Glomerular visceral epithelial cell (primary cell): ENCODE data around the gene GNAS-AS1.
A peak's percentile ranks its signal among the peaks of the same experiment; 100 is the strongest.

Experiments
- DNase-seq: peaks from one replicate; pipeline ENCODE4 v3.0.0-alpha.2; 2016; ENCODE audit errors: extremely low spot score

The GNAS-AS1 gene

DNA sequence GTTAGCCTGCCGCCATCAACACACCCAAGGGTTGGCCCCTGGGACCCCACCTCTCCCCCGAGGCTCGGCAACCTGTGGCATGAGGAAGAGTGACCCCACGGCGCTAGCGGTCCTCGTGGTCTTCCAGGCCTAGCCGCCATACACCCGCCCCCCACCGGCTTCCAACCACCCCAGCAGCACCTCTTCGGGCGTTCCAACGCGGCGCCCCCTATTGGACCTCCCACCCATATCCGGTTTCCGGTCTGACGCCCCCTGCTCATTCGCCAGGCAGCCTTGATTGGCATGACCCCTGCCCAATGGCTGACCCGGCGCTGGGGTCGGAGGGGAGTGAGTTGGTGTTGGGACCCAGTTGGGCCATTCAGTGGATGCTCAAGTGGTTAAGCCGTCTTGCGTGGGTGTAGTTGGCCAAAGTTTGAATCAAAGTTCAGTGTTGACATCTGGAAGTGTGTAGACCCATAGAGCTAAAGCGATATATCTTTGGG lies at the start of gene GNAS-AS1:
Gene GNAS-AS1 (minus strand): TSS at position 210 of the 482 bp plus-strand sequence.
- peak; percentile 88 for DNase-seq

GRCh38 chr20:58900397-58900796 lies 49.7 kb upstream of the GNAS-AS1 start:
- no peak for DNase-seq

GRCh38 chr20:58899512-58899911 lies 48.8 kb upstream of the GNAS-AS1 start:
- DNase-seq: no peak

- DNase-seq: no peak
Observed at GRCh38 chr20:58898629-58899408, 48.1 kb upstream of the GNAS-AS1 start.

GRCh38 chr20:58897488-58897887 lies 46.8 kb upstream of the GNAS-AS1 start:
- DNase-seq: no peak

- no peak for DNase-seq
Observed at GRCh38 chr20:58896820-58897219, 46.1 kb upstream of the GNAS-AS1 start.

- DNase-seq: no peak
Observed at GRCh38 chr20:58895448-58896180, 44.9 kb upstream of the GNAS-AS1 start.

GRCh38 chr20:58894652-58895447 lies 44.1 kb upstream of the GNAS-AS1 start:
- DNase-seq: no peak

- DNase-seq: no peak
Observed at GRCh38 chr20:58893355-58894120, 42.8 kb upstream of the GNAS-AS1 start.

- DNase-seq: no peak
Observed at GRCh38 chr20:58892932-58893224, 42.2 kb upstream of the GNAS-AS1 start.

DNA sequence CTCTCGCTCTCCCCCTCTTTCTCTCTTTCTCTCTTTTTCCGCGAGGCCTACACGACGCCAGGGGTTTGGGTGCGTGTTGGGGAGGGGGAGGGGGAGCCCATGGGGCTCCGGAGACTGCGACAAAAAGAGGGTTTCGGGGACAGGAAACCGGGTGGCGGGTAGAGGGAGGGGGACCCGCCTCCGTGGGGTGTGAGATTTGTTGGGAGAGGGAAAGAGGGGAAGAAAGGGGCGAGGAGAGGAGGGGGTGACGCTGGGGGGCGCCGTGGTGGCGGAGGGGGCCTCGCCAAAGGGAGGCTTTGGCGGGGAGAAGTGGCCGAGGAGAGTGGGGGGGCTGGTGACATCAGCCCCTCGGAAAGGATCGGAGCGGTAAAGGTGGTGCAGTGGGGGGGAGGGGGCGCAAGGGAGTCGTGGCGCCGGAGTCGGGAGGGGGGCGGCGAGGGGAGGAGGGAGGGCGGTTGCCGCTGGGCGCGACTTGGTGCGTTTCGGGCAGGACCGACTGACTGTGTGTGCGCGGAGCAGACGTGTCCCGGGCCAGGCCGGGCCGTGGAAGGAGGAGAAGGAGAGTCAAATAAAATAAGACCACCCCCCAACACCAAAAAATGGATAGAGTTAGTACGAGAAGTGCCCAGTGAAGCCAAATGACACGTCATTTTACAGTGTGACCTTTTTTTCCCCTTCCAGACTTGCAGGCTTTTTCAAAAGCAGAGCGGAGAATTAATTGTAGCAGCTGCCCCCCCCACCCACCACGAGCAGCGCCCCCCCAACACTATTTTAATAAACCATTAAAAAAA lies 41.6 kb upstream of the GNAS-AS1 start:
- peak; percentile 76 for DNase-seq

DNA sequence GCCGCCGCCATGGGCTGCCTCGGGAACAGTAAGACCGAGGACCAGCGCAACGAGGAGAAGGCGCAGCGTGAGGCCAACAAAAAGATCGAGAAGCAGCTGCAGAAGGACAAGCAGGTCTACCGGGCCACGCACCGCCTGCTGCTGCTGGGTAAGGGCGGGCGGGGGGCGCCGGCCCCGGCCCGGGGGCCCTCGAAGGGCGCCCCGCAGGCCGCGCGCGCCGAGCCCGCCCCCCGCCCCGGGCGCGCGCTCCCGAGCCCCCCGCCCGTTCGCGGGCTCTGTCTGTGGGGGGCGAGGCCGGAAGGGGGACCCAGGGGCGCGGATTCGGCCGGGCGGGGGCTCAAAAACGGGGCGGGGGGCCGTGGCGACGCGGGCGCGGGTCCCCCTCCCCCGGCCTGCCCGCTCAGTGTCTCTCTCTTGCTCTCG lies 41.0 kb upstream of the GNAS-AS1 start:
- DNase-seq: no peak

GRCh38 chr20:58891086-58891717 lies 40.5 kb upstream of the GNAS-AS1 start:
- DNase-seq: peak; percentile 90

- peak; percentile 84 for DNase-seq
Observed at GRCh38 chr20:58890518-58891085, 39.9 kb upstream of the GNAS-AS1 start.

DNA sequence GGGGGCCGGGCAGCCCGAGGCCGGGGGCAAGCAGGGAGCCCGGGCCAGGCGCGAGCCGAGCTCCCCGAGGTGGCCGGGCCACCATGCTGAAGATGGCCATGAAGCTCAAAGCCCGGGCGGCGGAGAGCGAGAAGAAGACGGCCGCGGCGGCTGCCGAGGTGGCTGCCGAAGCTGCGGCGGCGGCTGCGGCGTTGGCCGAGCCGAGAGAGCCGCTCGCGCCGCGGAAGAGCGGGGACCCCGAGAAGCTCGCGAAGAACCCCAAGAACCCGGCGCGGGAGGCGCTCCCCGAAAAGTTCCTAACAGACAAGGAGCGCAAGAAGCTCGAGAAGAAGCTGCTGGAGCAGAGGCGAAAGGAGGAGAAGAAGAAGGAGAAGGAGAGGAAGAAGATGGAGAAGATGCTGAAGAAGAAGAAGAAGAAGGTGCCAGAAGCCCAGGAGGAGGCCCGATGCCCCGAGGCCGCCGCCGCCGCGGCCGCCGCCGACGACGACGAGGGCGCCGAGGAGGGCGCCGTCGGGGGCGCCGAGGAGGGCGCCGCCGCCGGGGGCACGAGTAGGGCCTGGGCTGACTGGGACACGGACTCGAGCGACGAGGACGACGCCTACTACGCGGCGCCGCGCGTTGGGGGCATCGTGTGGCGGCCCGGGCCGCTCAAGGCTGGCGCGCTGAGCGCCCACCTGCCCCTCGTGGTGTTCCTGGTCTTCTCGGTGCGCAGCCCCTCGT lies 39.3 kb upstream of the GNAS-AS1 start:
- DNase-seq: no peak

DNA sequence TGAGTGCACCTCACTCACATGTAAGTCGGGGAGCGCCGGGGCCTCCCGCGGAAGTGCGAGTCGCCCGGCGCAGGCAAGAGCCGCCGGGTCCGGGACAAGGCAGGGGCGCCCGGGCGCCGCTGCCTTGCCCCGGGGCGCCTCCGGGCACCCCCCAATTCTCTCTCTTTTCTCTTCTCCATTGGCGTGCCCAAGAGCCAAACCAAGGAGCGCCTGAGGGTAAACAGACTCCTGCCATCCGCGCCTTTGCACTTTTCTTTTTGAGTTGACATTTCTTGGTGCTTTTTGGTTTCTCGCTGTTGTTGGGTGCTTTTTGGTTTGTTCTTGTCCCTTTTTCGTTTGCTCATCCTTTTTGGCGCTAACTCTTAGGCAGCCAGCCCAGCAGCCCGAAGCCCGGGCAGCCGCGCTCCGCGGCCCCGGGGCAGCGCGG lies 38.6 kb upstream of the GNAS-AS1 start:
- no peak for DNase-seq

DNA sequence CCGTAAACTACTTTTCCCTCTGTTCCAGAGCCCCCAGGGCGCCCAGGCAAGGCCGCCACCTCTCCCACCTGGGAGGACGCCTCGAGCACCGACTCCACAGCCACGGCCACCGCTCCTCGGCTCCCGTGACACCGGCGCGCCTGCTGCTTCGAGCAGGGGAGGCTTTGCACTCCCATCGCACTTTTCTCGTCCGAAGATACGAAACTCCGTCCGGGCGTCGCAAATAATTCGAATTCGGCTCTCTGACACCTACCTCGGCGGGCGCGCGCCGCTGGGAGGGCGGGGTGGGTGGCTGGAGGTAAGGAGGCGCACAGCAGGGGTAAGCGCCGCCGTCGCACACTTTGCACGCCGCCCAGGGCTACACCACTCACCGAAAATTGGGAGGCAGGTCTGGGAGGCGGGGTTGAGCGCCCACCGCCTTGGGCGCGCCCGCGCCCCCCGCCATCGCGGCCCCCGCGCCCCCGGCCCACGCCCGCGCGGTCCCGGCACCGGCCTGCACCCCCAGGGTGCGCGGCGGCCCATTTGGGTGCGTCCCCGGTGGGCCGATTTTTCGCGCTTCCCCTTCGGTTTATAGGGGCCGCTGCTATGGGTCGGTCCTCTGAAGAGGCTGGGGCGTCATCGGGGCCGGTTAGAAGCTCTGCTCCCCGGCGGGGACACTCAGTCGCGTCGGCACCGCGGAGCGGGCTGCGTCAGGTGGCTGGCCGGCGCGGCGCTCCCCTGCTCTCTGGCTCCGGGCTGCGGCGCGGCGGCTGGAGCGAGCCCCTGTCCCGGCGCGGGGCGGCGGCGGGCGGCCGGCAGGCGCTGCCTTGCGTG lies 38.0 kb upstream of the GNAS-AS1 start:
- peak; percentile 81 for DNase-seq

- DNase-seq: no peak
Observed at GRCh38 chr20:58888103-58888502, 37.4 kb upstream of the GNAS-AS1 start.
